DOHH2 (cell line): ENCODE measurements around the gene SCN1B.

Experiments used
- CTCF ChIP-seq: fragments of 200-600 bp; sonication (generic); IDR thresholded peaks from one replicate; pipeline ENCODE4 v1.5.1; 2014; ENCODE audit warnings: antibody characterized with exemption, mild to moderate bottlenecking, low read depth, low read length; ENCODE audit not compliant: poor library complexity, severe bottlenecking
- EZH2phosphoT487 ChIP-seq: fragments of 200-600 bp; sonication (generic); IDR thresholded peaks from 2 replicates; pipeline ENCODE4 v1.6.1; 2017; ENCODE audit warnings: borderline replicate concordance, mild to moderate bottlenecking, antibody characterized with exemption, low read length, moderate library complexity, mixed read lengths

- TF ChIP-seq CTCF, result no peak
- TF ChIP-seq EZH2phosphoT487, result no peak
These were observed 23.8 kb upstream of the SCN1B start for GRCh38 chr19:35006342-35006998.
